ENCODE data around the gene SEPTIN6.

GRCh38 chrX:119694601-119695534, 1.9 kb upstream of the SEPTIN6 start:
- no peak for TF ChIP-seq CTCF (conservative IDR thresholded peaks at IDR 0.05 in 1 of 2, IDR thresholded peaks at IDR 0.05 in 1 of 2; ENCODE audit: low read depth in 1 of 2, low read length in 2 of 2)
- TF ChIP-seq EZH2 (IDR thresholded peaks at IDR 0.05; ENCODE audit: low read length, missing control alignments), result no peak
